ENCODE measurements around the gene ERC1. TPM values are rescaled to one million over a fixed set of nuclear protein-coding genes. Genes with fewer than 3 reads are reported as not detected.
"Not testable (repeated sequence)": the region's sequence is repeated elsewhere in the genome, so short reads cannot be mapped to it uniquely, and the experiment has no call there.

The ERC1 gene
- total RNA-seq, 1 experiment from 2014 or later = 11.9 TPM

DNA sequence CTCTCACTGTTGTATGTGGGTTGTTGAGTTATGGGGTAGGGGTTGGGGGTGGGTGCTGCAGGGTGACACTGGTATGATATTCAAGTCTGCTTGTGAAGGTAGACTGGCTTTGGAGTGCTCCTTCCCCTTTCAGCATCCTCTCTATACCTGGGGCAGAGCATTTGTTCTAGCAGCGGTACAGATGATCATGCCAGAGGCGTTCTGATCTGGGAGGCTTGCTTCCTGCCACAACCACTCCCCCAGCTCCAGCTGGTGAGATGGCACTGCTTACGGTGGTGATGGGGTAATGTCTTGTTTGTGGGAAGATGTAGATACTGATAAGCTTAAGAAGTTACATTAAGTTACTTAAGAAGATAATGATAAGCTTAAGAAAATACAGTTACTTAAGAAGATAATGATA lies 131.8 kb downstream of the ERC1 start:
- DNase-seq (ENCODE audit: low read depth) = peak; percentile 9

DNA sequence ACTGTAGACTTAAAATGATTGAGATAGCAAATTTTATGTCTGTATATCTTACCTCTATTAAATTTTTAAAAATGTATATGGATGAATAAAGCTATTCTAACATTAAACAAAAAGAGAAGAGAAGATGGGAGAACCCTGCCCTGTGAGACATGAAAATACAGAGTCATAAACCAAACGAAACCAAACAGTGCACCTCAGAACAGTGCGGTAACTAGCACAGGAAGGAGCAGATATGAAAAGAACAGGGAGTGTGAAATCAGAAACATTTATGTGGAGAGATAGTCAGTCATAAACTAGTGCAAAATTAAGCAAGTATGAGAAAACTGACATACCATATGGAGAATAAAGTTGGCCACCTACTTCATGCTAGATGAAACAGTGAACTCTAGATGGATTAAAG lies 135.1 kb downstream of the ERC1 start:
- DNase-seq (ENCODE audit: low read depth) = no peak

DNA sequence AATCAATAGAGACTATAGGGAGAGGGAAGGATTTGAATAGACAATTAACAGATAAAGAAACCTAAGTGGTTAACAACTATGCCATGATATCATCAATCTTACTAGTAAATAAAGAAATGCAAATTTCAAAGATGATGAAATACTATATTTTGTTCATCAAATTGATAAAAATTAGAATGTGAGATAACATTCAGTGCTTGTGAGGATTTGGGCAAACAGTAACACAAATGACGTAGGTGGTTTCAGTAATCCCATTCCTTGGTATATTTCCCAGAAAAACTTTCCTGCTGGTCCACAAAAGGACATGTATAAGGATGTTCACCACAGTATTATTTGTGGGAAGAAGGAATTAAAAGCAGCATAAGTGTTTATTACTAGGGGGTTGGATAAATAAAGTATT lies 136.0 kb downstream of the ERC1 start:
- DNase-seq (ENCODE audit: low read depth) = no peak

DNA sequence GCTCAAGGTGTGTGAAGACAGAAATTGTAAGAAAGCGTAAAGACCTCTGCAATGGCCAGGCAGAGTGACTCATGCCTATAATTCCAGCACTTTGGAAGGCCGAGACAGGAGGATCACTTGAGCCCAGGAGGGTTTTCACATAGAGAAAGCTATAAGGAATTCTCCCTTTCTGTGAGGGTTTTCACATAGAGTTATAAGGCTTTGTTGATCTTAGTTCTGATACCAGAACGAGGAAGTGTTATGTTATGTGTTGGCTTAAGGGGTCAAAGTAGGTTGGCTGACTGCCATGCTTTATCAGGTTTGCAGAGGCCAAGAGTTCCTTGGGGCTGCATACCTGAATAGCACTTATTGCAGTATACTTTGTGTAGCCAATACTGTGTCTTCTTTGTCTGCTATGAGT lies 139.1 kb downstream of the ERC1 start:
- peak; percentile 48 for DNase-seq (ENCODE audit: low read depth)

DNA sequence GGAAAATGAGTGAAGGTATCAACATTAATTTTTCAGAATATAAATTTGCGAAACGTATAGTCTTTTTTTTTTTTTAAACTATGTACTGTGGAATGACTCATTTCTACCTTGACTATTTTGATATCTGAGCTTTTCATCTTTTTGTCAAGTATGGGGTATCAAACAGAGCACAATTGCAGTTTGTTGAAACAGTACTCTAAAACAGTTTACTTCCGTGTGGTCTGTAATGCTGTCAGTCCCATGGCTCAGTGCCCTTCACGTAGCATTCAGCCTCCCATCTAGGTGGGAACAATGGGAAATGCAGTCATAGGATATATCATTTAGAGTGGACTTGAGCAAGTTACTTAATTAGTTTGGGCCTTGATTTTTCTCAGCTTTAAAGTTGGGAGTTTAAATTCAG lies 139.5 kb downstream of the ERC1 start:
- no peak for DNase-seq (ENCODE audit: low read depth)

DNA sequence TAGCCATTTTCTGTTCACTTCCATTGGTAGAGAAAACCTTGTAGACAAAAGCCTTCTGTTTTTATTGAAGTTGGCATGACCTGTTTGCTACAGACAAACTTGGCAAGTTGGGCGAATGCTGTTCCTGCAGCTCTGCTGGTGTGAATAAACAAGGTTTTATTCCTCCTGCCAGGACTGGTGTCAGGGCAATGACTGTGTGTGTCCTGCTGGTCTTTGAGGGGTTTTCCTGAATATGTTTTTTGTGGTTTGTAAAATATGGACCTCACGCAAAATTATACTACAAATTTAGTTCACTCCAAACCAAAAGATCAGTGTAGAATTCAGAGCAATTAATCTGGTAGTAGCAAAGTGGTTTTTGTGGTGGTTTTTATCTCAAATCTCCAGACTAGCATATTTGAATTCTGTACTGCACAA lies 140.8 kb downstream of the ERC1 start:
- peak; percentile 25 for DNase-seq (ENCODE audit: low read depth)

DNA sequence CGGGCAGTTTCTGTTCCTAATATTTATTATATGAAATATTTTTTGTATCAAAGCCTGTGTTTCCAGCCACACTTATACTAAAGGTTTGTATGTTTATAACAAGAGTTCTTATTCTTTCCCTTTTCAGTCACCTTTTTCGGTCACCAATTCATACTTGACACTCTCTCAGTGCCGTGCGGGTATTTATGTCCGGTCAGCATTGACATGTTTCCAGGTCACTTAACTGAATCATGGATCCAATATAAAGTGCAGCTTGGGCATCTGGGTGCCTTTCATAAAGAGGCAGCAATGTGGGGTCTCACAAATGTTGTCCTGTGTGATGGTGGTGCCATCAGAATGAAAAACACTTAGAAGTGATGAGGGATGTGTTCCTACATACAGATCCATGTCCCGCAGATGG lies 141.3 kb downstream of the ERC1 start:
- DNase-seq (ENCODE audit: low read depth) = no peak

DNA sequence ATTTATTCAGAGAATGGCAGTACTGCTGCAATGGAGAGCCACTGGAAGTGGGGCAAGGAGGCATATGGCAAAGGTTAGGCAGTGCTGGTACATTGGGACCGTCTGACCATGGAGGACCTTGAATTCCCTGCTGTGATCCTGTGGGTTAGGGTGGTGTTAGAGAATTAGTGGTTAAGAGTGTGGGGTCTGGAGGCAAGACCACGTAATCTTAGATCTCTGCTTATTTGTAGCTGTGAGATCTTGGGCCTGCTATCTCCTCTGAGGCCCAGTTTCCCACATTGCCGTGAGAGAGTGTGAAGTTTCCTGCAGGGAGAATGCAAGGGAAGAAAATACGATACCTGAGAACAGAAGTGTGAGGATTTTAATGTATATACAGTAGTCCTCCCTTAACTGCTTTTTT lies 147.7 kb downstream of the ERC1 start:
- no peak for DNase-seq (ENCODE audit: low read depth)

DNA sequence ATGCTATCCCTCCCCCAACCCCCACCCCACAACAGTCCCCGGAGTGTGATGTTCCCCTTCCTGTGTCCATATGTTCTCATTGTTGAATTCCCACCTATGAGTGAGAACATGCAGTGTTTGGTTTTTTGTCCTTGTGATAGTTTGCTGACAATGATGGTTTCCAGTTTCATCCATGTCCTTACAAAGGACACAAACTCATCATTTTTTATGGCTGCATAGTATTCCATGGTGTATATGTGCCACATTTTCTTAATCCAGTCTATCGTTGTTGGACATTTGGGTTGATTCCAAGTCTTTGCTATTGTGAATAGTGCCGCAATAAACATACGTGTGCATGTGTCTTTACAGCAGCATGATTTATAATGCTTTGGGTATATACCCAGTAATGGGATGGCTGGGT lies 155.7 kb downstream of the ERC1 start:
- not testable (repeated sequence) for DNase-seq (ENCODE audit: low read depth)

DNA sequence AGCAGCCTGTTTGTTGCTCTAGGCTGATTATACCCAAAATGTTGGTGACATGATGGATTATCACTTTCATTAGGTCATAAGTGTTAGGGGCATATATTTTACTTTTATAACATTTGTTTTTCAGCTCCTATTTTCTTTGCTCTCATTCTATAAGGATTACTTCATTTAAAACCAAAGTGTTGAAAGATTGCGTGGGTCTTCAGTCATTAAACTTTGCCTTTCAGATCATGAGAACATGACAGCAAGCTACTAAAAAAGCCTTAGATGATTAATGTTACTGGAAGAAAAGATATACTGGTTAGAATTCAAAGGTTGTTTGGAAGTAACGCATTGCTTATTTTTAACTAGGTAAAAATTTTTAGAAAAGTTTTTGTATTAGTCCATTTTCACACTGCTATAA lies 156.8 kb downstream of the ERC1 start:
- DNase-seq (ENCODE audit: low read depth) = no peak

DNA sequence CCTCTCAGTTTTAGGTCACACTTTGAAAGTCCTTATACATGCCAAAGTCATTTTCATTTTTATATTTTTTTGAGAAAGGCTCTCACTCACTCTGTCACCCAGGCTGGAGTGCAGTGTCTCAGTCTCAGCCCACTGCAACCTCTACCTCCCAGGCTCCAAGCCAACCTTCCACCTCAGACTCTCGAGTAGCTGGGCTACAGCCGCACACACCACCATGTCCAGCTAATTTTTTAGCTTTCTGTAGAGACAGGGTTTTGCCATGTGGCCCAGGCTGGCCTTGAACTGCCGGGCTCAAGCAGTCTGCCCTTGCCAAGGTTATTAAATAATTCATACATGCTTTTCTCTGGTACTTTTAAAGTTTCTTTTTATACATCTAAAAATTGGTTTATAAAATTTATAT lies 166.0 kb downstream of the ERC1 start:
- no peak for DNase-seq (ENCODE audit: low read depth)

DNA sequence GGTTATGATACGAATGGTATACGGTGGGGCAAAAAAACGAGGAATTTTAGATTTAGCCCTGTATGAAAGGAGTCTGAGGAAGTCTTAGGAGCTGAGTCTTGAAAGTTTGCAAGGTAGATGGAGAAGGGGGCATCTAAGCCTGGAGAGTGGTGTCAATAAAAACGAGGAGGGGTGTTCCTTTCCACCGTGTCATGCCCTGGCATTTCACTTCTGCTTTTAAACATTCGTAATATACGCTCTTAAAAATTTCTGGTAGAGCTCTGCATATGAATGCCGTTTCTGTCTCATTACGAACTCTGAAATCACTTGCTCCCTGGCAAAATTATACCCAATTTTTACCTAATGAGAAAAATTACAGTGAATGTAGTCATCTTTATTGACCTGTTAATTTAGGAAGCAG lies 170.2 kb downstream of the ERC1 start:
- no peak for DNase-seq (ENCODE audit: low read depth)

DNA sequence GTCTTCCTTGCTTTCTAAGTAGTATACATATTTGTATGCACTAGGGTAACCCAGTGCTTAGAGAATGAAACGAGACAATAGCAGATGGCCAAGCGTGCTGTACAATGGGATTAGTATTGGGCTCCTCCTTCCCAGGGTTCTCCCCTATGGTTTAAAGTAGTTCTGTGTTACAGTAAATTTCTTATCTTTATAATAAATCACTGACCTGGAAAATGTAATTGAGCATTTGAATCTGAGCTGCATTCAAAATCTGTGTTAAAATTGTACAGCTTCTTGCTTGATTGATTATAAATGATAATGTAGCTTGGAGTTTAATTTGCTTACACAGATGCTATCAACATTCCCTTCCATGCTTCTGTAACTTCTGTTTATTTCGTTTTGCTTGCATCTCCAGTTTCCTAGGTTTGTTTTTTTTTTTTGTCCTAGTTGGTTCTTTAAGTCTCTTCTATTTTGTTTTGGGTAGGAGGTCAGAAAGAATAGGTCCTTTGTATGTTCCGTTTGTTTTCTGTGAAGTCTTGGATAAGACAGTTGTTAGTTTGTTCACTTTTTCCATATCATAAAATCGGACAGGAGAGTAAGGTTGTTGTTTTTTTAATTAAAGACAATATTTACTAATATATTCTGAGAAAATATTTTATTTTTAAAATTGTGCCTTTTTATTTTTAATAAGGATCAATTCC lies 171.2 kb downstream of the ERC1 start:
- DNase-seq (ENCODE audit: low read depth) = no peak

DNA sequence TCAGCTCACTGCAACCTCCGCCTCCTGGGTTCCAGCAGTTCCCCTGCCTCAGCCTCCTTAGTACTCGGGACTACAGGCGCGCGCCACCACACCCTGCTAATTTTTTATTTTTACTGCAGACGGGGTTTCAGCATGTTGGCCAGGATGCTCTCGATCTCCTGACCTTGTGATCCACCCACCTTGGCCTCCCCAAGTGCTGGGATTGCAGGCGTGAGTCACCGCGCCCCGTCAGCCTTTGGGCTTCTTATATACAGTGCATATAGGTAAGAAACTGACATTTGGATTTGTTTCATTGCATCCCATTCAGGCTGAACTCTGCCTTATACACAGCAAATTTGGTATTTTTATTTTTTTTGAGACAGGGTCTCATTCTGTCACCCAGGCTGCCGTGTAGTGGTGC lies 176.8 kb downstream of the ERC1 start:
- DNase-seq (ENCODE audit: low read depth) = no peak

DNA sequence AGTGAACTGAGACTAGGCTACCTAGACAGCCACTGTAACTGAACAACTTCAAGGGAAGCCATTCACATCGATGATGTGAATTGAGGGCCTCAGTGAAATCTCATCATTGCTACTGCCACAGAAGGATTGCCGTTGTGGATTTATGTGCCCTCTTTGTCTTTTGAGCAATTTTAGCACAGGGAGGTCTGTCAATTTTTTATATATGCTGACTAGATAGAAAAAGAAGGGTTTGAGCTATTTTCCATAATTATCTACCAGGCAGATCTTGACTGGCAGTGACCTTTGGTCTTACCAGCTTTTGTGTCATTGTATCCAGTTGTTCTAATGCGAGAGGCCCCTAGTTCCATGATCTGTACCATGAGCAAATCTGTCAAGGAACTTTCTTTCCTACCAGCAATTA lies 179.4 kb downstream of the ERC1 start:
- DNase-seq (ENCODE audit: low read depth) = no peak

DNA sequence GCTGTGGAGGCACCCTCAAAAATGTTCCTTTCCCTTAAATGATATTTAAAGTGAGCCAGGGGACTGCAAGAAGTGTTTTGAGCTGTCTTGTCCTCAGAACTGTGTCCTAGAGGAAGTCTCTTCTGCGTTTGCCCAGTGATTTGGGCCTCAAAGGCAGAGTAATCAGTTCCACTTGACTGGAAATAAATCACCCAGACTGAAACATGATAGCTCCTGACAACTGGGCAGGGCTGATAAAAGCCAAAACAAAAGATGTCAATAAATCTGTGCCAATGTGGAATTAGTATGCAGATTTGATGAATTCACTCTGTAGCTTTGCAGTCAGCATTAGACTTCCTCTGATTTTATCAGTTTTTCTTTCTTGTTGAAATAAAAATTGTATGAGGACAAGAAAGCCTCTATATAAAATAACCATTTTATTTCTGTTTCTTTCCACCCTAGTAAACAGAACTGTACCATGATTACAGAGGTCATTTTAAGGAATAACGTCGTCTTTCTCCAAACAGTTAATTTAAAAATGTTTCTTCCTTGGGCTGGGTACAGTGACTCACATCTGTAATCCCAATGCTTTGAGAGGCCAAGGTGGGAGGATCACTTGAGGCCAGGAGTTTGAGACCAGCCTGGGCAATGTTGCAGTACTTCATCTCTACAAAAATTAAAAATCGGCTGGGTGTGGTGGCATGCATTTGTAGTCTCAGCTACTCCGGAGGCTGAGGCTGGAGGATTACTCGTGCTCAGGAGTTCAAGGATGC lies 180.8 kb downstream of the ERC1 start:
- DNase-seq (ENCODE audit: low read depth) = peak; percentile 70

DNA sequence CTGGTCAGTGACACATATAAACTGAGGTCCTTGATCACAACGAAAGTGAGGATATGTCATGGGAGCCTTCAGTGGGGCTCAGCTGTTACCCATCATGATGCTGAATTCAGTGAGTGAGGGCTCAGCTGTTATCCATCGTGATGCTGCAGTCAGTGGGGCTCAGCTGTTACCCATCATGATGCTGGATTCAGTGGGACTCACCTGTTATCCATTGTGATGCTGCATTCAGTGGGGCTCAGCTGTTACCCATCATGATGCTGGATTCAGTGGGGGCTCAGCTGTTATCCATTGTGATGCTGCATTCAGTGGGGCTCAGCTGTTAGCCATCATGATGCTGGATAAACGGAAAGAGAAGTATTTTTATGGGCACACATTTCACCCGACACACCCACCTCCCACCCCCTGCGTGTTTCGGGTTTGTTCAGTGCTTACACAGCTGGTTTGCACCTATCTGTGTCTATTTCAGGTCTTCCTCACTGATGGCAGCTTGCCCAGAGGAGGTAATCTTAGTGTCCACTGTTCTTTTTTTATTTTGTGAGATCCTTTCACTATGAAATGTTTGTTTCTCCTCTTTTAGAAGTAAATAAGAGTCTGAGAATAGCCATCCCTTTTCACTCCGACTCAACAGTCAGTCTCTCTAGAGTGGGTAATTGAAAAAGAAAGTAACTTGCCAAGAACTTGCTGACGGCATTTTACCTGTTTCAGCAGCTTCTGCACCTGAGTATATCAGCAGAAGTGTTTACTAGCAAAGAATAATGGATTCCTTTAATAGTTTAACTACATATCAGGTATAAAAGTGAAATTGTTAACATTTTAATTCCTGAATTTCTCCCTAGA lies 183.0 kb downstream of the ERC1 start:
- no peak for DNase-seq (ENCODE audit: low read depth)

DNA sequence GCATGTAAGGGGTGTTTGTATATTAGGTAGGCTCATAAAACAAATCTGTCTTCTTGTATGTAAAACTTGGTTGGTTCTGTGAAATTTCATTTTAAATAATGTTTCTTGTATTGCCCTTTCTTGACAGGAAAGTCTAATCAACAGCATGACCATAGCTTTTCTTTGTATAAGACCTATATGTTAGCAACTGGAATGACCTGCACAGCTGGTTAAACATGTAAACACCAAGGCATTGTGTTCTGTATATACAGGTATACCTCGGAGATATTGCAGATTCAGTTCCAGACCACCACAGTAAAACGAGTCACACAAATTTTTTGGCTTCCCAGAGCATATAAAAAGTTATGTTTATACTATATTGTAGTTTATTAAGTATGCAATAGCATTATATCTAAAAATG lies 183.6 kb downstream of the ERC1 start:
- no peak for DNase-seq (ENCODE audit: low read depth)

DNA sequence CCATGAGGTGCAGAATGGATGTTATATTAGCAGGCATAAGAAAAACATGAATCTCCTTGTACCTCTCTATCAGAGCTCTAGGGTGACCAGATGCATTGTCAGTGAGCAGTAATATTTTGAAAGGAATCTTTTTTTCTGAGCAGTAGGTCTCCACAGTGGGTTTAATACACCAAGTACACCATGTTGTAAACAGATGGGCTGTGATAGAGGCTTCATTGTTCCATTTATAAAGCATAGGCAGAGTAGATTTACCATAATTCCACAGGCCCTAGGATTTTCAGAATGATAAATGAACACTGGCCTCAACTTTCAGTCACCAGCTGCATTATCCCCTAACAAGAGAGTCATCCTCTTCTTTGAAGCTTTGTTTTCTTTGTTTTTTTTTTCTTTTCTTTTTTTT lies 185.2 kb downstream of the ERC1 start:
- DNase-seq (ENCODE audit: low read depth) = no peak

DNA sequence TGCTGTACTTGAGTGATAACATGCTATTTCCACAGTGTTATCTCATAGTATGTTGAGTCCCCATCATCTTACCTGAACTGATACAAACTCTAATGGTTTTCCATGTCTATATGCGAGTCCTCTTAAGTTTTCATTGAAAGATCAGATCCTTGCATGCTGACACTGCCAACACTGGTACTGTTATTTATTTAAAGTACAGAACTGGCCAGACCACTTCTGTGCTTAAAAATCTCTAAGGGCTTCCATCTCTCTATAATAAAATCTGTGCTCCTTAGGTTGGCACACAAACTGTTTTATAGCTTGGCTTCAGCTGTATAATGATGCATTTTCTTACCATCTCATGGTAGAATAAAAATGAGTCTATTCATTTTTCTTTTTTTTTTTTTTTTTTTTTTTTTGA lies 188.1 kb downstream of the ERC1 start:
- DNase-seq (ENCODE audit: low read depth) = no peak

DNA sequence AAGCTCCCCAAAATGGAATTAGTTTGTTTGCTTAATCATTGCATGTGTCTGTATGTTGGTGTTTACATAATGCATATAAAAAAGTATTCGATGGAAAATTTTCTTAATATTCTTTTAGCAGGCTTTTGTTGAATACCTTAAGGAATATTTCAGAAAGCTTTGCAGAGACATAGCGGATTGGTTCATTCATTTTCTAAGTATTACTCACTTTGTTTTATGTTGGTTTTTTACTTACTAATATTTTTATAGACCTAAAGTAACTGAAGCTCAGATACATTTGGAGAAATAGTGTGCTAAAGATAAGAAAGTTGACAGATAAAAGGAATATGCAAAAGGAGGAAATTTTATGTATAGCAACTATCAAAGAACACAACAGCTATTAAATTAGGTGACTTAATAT lies 191.0 kb downstream of the ERC1 start:
- no peak for DNase-seq (ENCODE audit: low read depth)

DNA sequence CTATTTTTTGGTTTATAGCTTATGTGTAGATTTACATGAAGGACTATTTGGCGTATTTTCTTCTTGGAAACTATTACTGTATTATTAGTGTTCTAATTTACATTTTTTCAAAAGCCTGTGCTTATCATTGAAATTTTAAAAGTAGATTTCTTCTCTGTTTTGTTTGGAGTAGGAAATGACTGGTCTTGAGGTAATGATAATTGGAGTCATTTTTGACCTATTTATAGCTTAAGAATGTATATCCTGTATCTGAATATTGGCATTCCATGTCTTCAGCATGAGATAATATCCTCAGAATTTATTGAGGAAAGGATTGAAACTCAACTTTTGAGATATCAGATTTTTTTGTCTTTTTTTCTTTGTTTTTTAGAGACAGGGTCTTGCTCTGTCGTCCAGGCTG lies 193.4 kb downstream of the ERC1 start:
- DNase-seq (ENCODE audit: low read depth) = no peak

All from M059J (cell line).